Suprapubic skin (tissue), 4 donors: ENCODE data around the gene MAEA. TPM values are rescaled to one million over a fixed set of nuclear protein-coding genes. Genes with fewer than 3 reads are reported as not detected.

Source experiments
- DNase-seq, 2 donors: peaks; one replicate each; pipeline ENCODE4 v3.0.0-alpha.2; 2019; ENCODE audit warnings: low spot score in 2 of 2
- H3K27ac ChIP-seq: fragments of 200-600 bp; sonication (generic); one replicate; pipeline ENCODE4 v1.5.1; 2019
- H3K27me3 ChIP-seq: fragments of 200-600 bp; sonication (generic); one replicate; pipeline ENCODE4 v1.5.1; 2019
- H3K36me3 ChIP-seq: fragments of 200-600 bp; sonication (generic); one replicate; pipeline ENCODE4 v1.5.1; 2019
- H3K4me1 ChIP-seq: fragments of 200-600 bp; sonication (generic); one replicate; pipeline ENCODE4 v1.5.1; 2019
- H3K4me3 ChIP-seq: fragments of 200-600 bp; sonication (generic); one replicate; pipeline ENCODE4 v1.5.1; 2019; ENCODE audit warnings: mild to moderate bottlenecking
- H3K9me3 ChIP-seq: fragments of 200-600 bp; sonication (generic); one replicate; pipeline ENCODE4 v1.5.1; 2019
- CTCF ChIP-seq, 2 donors: fragments of 200-600 bp in 1 of 2; fragments of 450-650 bp in 1 of 2; sonication (generic) in 1 of 2; IDR thresholded peaks; one replicate each; pipeline ENCODE4 v1.5.1; 2016 to 2019; ENCODE audit warnings: antibody characterized with exemption in 2 of 2, mild to moderate bottlenecking in 1 of 2, moderate library complexity in 1 of 2
- EP300 ChIP-seq: sonication (generic); formaldehyde crosslinking; IDR thresholded peaks from one replicate; pipeline ENCODE4 v1.6.1; 2017; ENCODE audit warnings: antibody characterized with exemption
- POLR2A ChIP-seq, 2 donors: fragments of 450-650 bp; IDR thresholded peaks; one replicate each; pipeline ENCODE4 v1.6.1; 2017; ENCODE audit warnings: antibody characterized with exemption in 2 of 2, mild to moderate bottlenecking in 2 of 2, moderate library complexity in 2 of 2
- POLR2AphosphoS5 ChIP-seq, 3 donors: sonication (generic); formaldehyde crosslinking; IDR thresholded peaks; one replicate each; pipeline ENCODE4 v1.6.1; 2017; ENCODE audit warnings: antibody characterized with exemption in 3 of 3
- WGBS: methylation state at CpG from one replicate; pipeline ENCODE4 v1.1.5; 2018; 5-methylcytosine and 5-hydroxymethylcytosine counted together
- total RNA-seq, 4 donors: library from RNA; depleted of rRNA; stranded (reverse); fragments of >200 nt; gene quantifications; one replicate each; pipeline ENCODE4 v1.1.0, GENCODE V29; 2016

Gene MAEA
- total RNA-seq, 4 donors from 2014 or later: 58.7 to 112 (median 69.5) TPM

DNA sequence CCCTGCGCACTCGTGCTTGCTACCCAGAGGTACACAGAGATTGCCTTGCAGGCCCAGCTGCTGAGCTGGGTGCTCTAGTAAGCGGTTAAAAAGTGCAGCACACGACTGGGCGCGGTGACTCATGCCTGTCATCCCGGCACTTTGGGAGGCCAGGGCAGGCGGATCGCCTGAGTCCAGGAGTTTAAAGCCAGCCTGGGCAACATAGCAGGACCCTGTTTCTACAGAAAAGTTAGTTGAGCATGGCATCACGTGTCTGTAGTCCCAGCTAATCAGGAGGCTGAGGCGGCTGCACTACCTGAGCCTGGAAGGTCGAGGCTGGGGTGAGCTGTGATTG, 62.8 kb downstream of the MAEA start:
- no peaks in the 10 kb centered on the region for H3K9me3 ChIP-seq
- no peak overlapping the region for H3K4me3 ChIP-seq
- TF ChIP-seq EP300: no peak
- no peak for TF ChIP-seq POLR2AphosphoS5 (IDR thresholded peaks at IDR 0.05)
- TF ChIP-seq POLR2A (IDR thresholded peaks at IDR 0.05): no peak
- TF ChIP-seq CTCF (IDR thresholded peaks at IDR 0.05): no peak
- DNase-seq: no peak
- peaks cover 63% of the 10 kb centered on the region for H3K36me3 ChIP-seq
- no peak overlapping the region for H3K27ac ChIP-seq
- peaks cover 26% of the 10 kb centered on the region for H3K4me1 ChIP-seq
- 90% methylated on average over 10 of the region's 12 CpGs for WGBS
- no peaks in the 10 kb centered on the region for H3K27me3 ChIP-seq

GRCh38 chr4:1353186-1354055, 63.7 kb downstream of the MAEA start:
- H3K4me3 ChIP-seq: no peak overlapping the region
- no peaks in the 10 kb centered on the region for H3K9me3 ChIP-seq
- no peak for DNase-seq
- TF ChIP-seq EP300 (no peak), POLR2A (IDR thresholded peaks at IDR 0.05) (no peak), POLR2AphosphoS5 (IDR thresholded peaks at IDR 0.05) (no peak), CTCF (IDR thresholded peaks at IDR 0.05) (no peak)
- no peak overlapping the region for H3K27ac ChIP-seq
- WGBS: 93% methylated on average over 7 of the region's 30 CpGs
- no peaks in the 10 kb centered on the region for H3K27me3 ChIP-seq
- H3K36me3 ChIP-seq: peaks cover 72% of the 10 kb centered on the region
- H3K4me1 ChIP-seq: peaks cover 17% of the 10 kb centered on the region

GRCh38 chr4:1354136-1354982, 64.7 kb downstream of the MAEA start:
- Histone ChIP-seq H3K4me1 (peaks cover 7% of the 10 kb centered on the region), H3K9me3 (no peaks in the 10 kb centered on the region), H3K36me3 (peaks cover 77% of the 10 kb centered on the region), H3K4me3 (no peak overlapping the region), H3K27me3 (no peaks in the 10 kb centered on the region), H3K27ac (no peak overlapping the region)
- 88% methylated on average over 17 of the region's 36 CpGs for WGBS
- no peak for TF ChIP-seq CTCF (IDR thresholded peaks at IDR 0.05)
- no peak for TF ChIP-seq POLR2A (IDR thresholded peaks at IDR 0.05)
- TF ChIP-seq EP300: no peak
- TF ChIP-seq POLR2AphosphoS5 (IDR thresholded peaks at IDR 0.05): no peak
- DNase-seq: no peak

- WGBS: 93% methylated on average over 18 of the region's 18 CpGs
- peaks cover 71% of the 10 kb centered on the region for H3K36me3 ChIP-seq
Observed at GRCh38 chr4:1354983-1355275, 65.2 kb downstream of the MAEA start.

More at GRCh38 chr4:1354983-1355275, 65.2 kb downstream of the MAEA start:
- TF ChIP-seq POLR2AphosphoS5 (IDR thresholded peaks at IDR 0.05) (no peak), CTCF (IDR thresholded peaks at IDR 0.05) (no peak), POLR2A (IDR thresholded peaks at IDR 0.05) (no peak), EP300 (no peak)
- DNase-seq: no peak
- H3K4me3 ChIP-seq: no peak overlapping the region
- H3K9me3 ChIP-seq: no peaks in the 10 kb centered on the region
- no peak overlapping the region for H3K27ac ChIP-seq
- H3K27me3 ChIP-seq: no peaks in the 10 kb centered on the region
- peaks cover 5% of the 10 kb centered on the region for H3K4me1 ChIP-seq
